Neural cell (in vitro differentiated cells): ENCODE data around the gene KIF1B.

Experiments used
- EZH2 ChIP-seq: fragments of 200-600, 300-800 bp; shearing (Covaris generic), sonication (generic); IDR thresholded peaks from 2 replicates; pipeline ENCODE4 v1.6.1; 2014; ENCODE audit warnings: antibody characterized with exemption, low read length, borderline replicate concordance, mild to moderate bottlenecking; ENCODE audit not compliant: insufficient read depth, poor library complexity, severe bottlenecking
- MXI1 ChIP-seq: fragments of 450-650 bp; conservative IDR thresholded peaks from 2 replicates; pipeline ENCODE4 v1.6.1; 2014; ENCODE audit warnings: antibody characterized with exemption, mild to moderate bottlenecking; ENCODE audit not compliant: poor library complexity, severe bottlenecking
- POLR2AphosphoS5 ChIP-seq: IDR thresholded peaks from 2 replicates; pipeline ENCODE4 v1.6.1; 2012
- SMC3 ChIP-seq: fragments of 450-650 bp; conservative IDR thresholded peaks from 2 replicates; pipeline ENCODE4 v1.6.1; 2014; ENCODE audit warnings: antibody characterized with exemption, mild to moderate bottlenecking, moderate library complexity; ENCODE audit not compliant: poor library complexity
- TAF1 ChIP-seq: IDR thresholded peaks from 2 replicates; pipeline ENCODE4 v1.6.1; 2012; ENCODE audit warnings: low read depth
- TF ChIP-seq, protein P1 (sequence below): fragments of 450-650 bp; IDR thresholded peaks from 2 replicates; pipeline ENCODE4 v1.5.1; 2014; ENCODE audit warnings: antibody characterized with exemption, mild to moderate bottlenecking, moderate library complexity; ENCODE audit not compliant: poor library complexity, severe bottlenecking
- TF ChIP-seq, protein P2 (sequence below): IDR thresholded peaks from 2 replicates; pipeline ENCODE4 v1.6.1; 2012; ENCODE audit warnings: borderline replicate concordance

GRCh38 chr1:10388387-10388715 lies 178.0 kb downstream of the KIF1B start:
- TF ChIP-seq, protein P1, sequence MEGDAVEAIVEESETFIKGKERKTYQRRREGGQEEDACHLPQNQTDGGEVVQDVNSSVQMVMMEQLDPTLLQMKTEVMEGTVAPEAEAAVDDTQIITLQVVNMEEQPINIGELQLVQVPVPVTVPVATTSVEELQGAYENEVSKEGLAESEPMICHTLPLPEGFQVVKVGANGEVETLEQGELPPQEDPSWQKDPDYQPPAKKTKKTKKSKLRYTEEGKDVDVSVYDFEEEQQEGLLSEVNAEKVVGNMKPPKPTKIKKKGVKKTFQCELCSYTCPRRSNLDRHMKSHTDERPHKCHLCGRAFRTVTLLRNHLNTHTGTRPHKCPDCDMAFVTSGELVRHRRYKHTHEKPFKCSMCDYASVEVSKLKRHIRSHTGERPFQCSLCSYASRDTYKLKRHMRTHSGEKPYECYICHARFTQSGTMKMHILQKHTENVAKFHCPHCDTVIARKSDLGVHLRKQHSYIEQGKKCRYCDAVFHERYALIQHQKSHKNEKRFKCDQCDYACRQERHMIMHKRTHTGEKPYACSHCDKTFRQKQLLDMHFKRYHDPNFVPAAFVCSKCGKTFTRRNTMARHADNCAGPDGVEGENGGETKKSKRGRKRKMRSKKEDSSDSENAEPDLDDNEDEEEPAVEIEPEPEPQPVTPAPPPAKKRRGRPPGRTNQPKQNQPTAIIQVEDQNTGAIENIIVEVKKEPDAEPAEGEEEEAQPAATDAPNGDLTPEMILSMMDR, result no peak
- TF ChIP-seq TAF1 (no peak), SMC3 (no peak), EZH2 (no peak), POLR2AphosphoS5 (no peak), MXI1 (no peak)
- TF ChIP-seq, protein P2, sequence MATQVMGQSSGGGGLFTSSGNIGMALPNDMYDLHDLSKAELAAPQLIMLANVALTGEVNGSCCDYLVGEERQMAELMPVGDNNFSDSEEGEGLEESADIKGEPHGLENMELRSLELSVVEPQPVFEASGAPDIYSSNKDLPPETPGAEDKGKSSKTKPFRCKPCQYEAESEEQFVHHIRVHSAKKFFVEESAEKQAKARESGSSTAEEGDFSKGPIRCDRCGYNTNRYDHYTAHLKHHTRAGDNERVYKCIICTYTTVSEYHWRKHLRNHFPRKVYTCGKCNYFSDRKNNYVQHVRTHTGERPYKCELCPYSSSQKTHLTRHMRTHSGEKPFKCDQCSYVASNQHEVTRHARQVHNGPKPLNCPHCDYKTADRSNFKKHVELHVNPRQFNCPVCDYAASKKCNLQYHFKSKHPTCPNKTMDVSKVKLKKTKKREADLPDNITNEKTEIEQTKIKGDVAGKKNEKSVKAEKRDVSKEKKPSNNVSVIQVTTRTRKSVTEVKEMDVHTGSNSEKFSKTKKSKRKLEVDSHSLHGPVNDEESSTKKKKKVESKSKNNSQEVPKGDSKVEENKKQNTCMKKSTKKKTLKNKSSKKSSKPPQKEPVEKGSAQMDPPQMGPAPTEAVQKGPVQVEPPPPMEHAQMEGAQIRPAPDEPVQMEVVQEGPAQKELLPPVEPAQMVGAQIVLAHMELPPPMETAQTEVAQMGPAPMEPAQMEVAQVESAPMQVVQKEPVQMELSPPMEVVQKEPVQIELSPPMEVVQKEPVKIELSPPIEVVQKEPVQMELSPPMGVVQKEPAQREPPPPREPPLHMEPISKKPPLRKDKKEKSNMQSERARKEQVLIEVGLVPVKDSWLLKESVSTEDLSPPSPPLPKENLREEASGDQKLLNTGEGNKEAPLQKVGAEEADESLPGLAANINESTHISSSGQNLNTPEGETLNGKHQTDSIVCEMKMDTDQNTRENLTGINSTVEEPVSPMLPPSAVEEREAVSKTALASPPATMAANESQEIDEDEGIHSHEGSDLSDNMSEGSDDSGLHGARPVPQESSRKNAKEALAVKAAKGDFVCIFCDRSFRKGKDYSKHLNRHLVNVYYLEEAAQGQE, result no peak
